HepG2 (cell line): ENCODE data around the gene GRIK1. TPM values are rescaled to one million over a fixed set of nuclear protein-coding genes. Genes with fewer than 3 reads are reported as not detected.

Experiments
- ATAC-seq: fragments of 200-7000 bp; cut with Tn5 transposase; 3 replicates; pipeline ENCODE4 v1.9.1; 2020; ENCODE audit warnings: mild to moderate bottlenecking, moderate library complexity
- BruUV-seq: library from RNA; stranded (reverse); fragments of 400-500 nt; replicated peaks from 2 replicates; lab custom pipeline; 2021; lab: Mats Ljungman, UMichigan
- CTCF ChIA-PET: fragments of 300-600 bp; formaldehyde crosslinking; extraction: SDS; loops from one replicate; lab custom pipeline; 2021; ENCODE audit warnings: low total read pairs, inconsistent platforms, low intra/inter-chr PET ratio; lab: Yijun Ruan, JAX
- POLR2A ChIA-PET: fragments of 350-600 bp; sonication (Branson Sonifier 250); formaldehyde crosslinking; loops from one replicate; lab custom pipeline; 2020; ENCODE audit warnings: antibody characterized with exemption, inconsistent platforms; lab: Yijun Ruan, JAX
- DNase-seq: peaks from one replicate; pipeline ENCODE4 v3.0.0-alpha.2; 2015; ENCODE audit warnings: low spot score
- FAIRE-seq: peaks from 3 replicates; lab custom pipeline; 2011; peaks lifted over from hg19 to GRCh38; lab: Jason Lieb, UNC
- H2AFZ ChIP-seq: one replicate; pipeline ENCODE4 v1.6.1; 2011; ENCODE audit warnings: low read length, inconsistent platforms
- H3K27ac ChIP-seq: fragments of 300-600 bp; 3 replicates; pipeline ENCODE4 v1.8.0; 2011; ENCODE audit warnings: mixed run types, mild to moderate bottlenecking, mixed read lengths, low read length, inconsistent platforms; ENCODE audit not compliant: insufficient read depth; ENCODE audit errors: extremely low read length
- H3K27me3 ChIP-seq, 2 experiments: fragments of 200-600 bp in 1 of 2; 2 replicates in 1 of 2; 3 replicates in 1 of 2; pipeline versions ENCODE4 v1.6.0 to v1.8.0; 2011; ENCODE audit warnings: low read length in 2 of 2, mild to moderate bottlenecking in 2 of 2, moderate library complexity in 2 of 2, inconsistent platforms in 1 of 2; ENCODE audit not compliant: insufficient read depth in 2 of 2, control insufficient read depth in 1 of 2
- H3K36me3 ChIP-seq, 2 experiments: fragments of 200-600 bp in 1 of 2; replicated peaks in 1 of 2; 2 replicates in 1 of 2; 3 replicates in 1 of 2; pipeline versions ENCODE4 v1.5.1 to v1.8.0; 2011; ENCODE audit warnings: low read length in 2 of 2, inconsistent platforms in 1 of 2; ENCODE audit not compliant: insufficient read depth in 2 of 2, control insufficient read depth in 1 of 2
- H3K4me1 ChIP-seq: 2 replicates; pipeline ENCODE4 v1.5.1; 2012; ENCODE audit warnings: low read length, inconsistent platforms; ENCODE audit not compliant: insufficient read depth
- H3K4me2 ChIP-seq: 2 replicates; pipeline ENCODE4 v1.6.0; 2011; ENCODE audit warnings: low read depth, low read length, inconsistent platforms
- H3K4me3 ChIP-seq, 3 experiments: fragments of 200-600 bp in 1 of 3; sonication (generic), shearing (Covaris generic) in 1 of 3; replicated peaks in 1 of 3; 2 replicates each; pipeline ENCODE4 v1.5.1; 2011 to 2016; ENCODE audit warnings: low read length in 3 of 3, inconsistent platforms in 2 of 3, low read depth in 2 of 3, mild to moderate bottlenecking in 2 of 3, control low read depth in 1 of 3, mixed read lengths in 1 of 3; ENCODE audit not compliant: insufficient read depth in 1 of 3
- H3K79me2 ChIP-seq: one replicate; pipeline ENCODE4 v1.6.1; 2011; ENCODE audit warnings: low read length, inconsistent platforms; ENCODE audit not compliant: insufficient read depth
- H3K9ac ChIP-seq: 2 replicates; pipeline ENCODE4 v1.6.0; 2011; ENCODE audit warnings: mild to moderate bottlenecking, low read depth, low read length, inconsistent platforms; ENCODE audit not compliant: insufficient read depth
- H3K9me3 ChIP-seq: 2 replicates; pipeline ENCODE4 v1.5.1; 2012; ENCODE audit warnings: mild to moderate bottlenecking, low read length
- H4K20me1 ChIP-seq: 2 replicates; pipeline ENCODE4 v1.6.0; 2011; ENCODE audit warnings: inconsistent platforms, mild to moderate bottlenecking, low read length, moderate library complexity; ENCODE audit not compliant: insufficient read depth
- DR1 ChIP-seq: sonication (generic); formaldehyde crosslinking; IDR thresholded peaks from 2 replicates; pipeline ENCODE4 v1.8.0; 2021; ENCODE audit warnings: mild to moderate bottlenecking, missing genetic modification reagents, inconsistent platforms
- FLYWCH1 ChIP-seq: sonication (generic); formaldehyde crosslinking; IDR thresholded peaks from 2 replicates; pipeline ENCODE4 v1.8.1; 2023; ENCODE audit warnings: mild to moderate bottlenecking, missing genetic modification reagents
- HOXA9 ChIP-seq: sonication (generic); formaldehyde crosslinking; IDR thresholded peaks from 2 replicates; pipeline ENCODE4 v1.8.1; 2022; ENCODE audit warnings: missing genetic modification reagents, mild to moderate bottlenecking, moderate library complexity, borderline replicate concordance
- KAT7 ChIP-seq: IDR thresholded peaks from 2 replicates; pipeline ENCODE4 v1.6.1; 2018; ENCODE audit warnings: borderline replicate concordance, missing compliant biosample characterization
- KDM3A ChIP-seq: IDR thresholded peaks from 2 replicates; pipeline ENCODE4 v1.6.1; 2018; ENCODE audit warnings: low read depth, missing compliant biosample characterization
- NFE2 ChIP-seq: sonication (generic); formaldehyde crosslinking; IDR thresholded peaks from 2 replicates; pipeline ENCODE4 v1.4.0; 2020; ENCODE audit warnings: missing genetic modification reagents
- NR1H2 ChIP-seq: sonication (generic); formaldehyde crosslinking; IDR thresholded peaks from 2 replicates; pipeline ENCODE4 v1.8.1; 2022; ENCODE audit warnings: low read depth, missing genetic modification reagents, borderline replicate concordance
- RFX1 ChIP-seq: fragments of 450-650 bp; IDR thresholded peaks from 2 replicates; pipeline ENCODE4 v1.6.1; 2017
- SALL1 ChIP-seq: sonication (generic); formaldehyde crosslinking; IDR thresholded peaks from 2 replicates; pipeline ENCODE4 v1.8.0; 2022; ENCODE audit warnings: mild to moderate bottlenecking, missing genetic modification reagents
- SRY ChIP-seq: sonication (generic); formaldehyde crosslinking; IDR thresholded peaks from 2 replicates; pipeline ENCODE4 v1.8.0; 2022; ENCODE audit warnings: mild to moderate bottlenecking, missing genetic modification reagents
- STAG1 ChIP-seq: sonication (generic); formaldehyde crosslinking; IDR thresholded peaks from 2 replicates; pipeline ENCODE4 v1.4.0; 2020; ENCODE audit warnings: missing genetic modification reagents
- THYN1 ChIP-seq: sonication (generic); formaldehyde crosslinking; IDR thresholded peaks from 2 replicates; pipeline ENCODE4 v1.8.1; 2023; ENCODE audit warnings: low read depth, mild to moderate bottlenecking, moderate library complexity, missing genetic modification reagents, borderline replicate concordance
- ZFP36L1 ChIP-seq: sonication (generic); formaldehyde crosslinking; IDR thresholded peaks from 2 replicates; pipeline ENCODE4 v1.8.0; 2022; ENCODE audit warnings: mild to moderate bottlenecking, missing genetic modification reagents, moderate library complexity
- ZNF124 ChIP-seq: sonication (generic); formaldehyde crosslinking; IDR thresholded peaks from 2 replicates; pipeline ENCODE4 v1.4.0; 2020; ENCODE audit warnings: missing genetic modification reagents
- ZNF24 ChIP-seq: fragments of 450-650 bp; IDR thresholded peaks from 2 replicates; pipeline ENCODE4 v1.6.1; 2017; ENCODE audit warnings: antibody characterized with exemption, mild to moderate bottlenecking
- ZNF652 ChIP-seq: IDR thresholded peaks from 2 replicates; pipeline ENCODE4 v1.6.1; 2016; ENCODE audit warnings: low read depth, borderline replicate concordance
- ZNF782 ChIP-seq: sonication (generic); formaldehyde crosslinking; IDR thresholded peaks from 2 replicates; pipeline ENCODE4 v1.4.0; 2020; ENCODE audit warnings: missing genetic modification reagents, mild to moderate bottlenecking, borderline replicate concordance
- in situ Hi-C: cut with HindIII; loops from 2 replicates; pipeline ENCODE4 v1.10.0; 2017; ENCODE audit warnings: low pct_unique_long_range_greater_than_20kb; ENCODE audit not compliant: extremely low pct_ligation_motif_present
- intact Hi-C: fragments of 100-400 bp; cut with micrococcal nuclease; formaldehyde crosslinking; loops from one replicate; pipeline ENCODE4 v1.10.0; 2022; ENCODE audit not compliant: unreplicated experiment
- polyA plus RNA-seq, 8 experiments: library from polyadenylated mRNA; depleted of rRNA in 3 of 8; stranded (reverse) in 7 of 8; unstranded in 1 of 8; fragments of >200 nt; fragmentation: Illumina TruSeq in 4 of 8; extraction: Trizol in 4 of 8; gene quantifications; 2 replicates each; pipeline versions ENCODE4 v1.2.1 to v1.2.3, GENCODE V29; 2011 to 2016; ENCODE audit warnings: low read depth in 4 of 8, missing spikeins in 1 of 8, mixed read lengths in 1 of 8; ENCODE audit not compliant: insufficient read depth in 1 of 8
- total RNA-seq, 5 experiments: library from RNA; depleted of rRNA; stranded (reverse); fragments of >200 nt; fragmentation: Illumina TruSeq; extraction: Trizol; gene quantifications; 2 replicates each; pipeline ENCODE4 v1.2.3, GENCODE V29; 2016; ENCODE audit warnings: low read depth in 1 of 5
- TF ChIP-seq, protein P1 (sequence below): sonication (generic); formaldehyde crosslinking; IDR thresholded peaks from 2 replicates; pipeline ENCODE4 v1.9.0; 2021; ENCODE audit warnings: missing genetic modification reagents, mild to moderate bottlenecking, borderline replicate concordance
- TF ChIP-seq, protein P2 (sequence below): sonication (generic); formaldehyde crosslinking; IDR thresholded peaks from 2 replicates; pipeline ENCODE4 v1.4.0; 2020; ENCODE audit warnings: missing genetic modification reagents, borderline replicate concordance
- TF ChIP-seq, protein P3 (sequence below): sonication (generic); formaldehyde crosslinking; conservative IDR thresholded peaks from 2 replicates; pipeline ENCODE4 v1.8.0; 2022; ENCODE audit warnings: missing genetic modification reagents

The GRIK1 gene
- total and polyA plus RNA-seq, 2 of the 13 experiments (the other 11 are each of a cell fraction or from before 2014, with no cell fraction given) = not detected

DNA sequence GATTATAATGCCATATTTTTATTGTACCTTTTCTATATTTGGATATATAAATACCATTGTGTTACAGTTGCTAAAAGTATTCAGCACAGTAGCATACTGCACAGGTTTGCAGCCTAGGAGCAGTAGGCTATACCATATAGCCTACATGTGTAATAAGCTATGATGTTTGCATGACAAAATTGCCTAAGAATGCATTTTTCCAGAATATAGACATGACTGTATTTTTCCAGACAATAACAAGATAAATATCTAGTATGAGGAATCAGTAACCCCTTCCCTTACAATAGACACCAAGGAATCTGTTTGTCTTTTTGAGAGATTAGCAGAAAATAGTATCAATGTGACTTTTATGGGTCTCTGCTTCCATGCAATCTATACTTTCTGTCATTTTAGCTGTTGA lies 228.6 kb downstream of the GRIK1 start:
- H2AFZ ChIP-seq = no peak overlapping the region
- H3K79me2 ChIP-seq = no peaks in the 10 kb centered on the region
- TF ChIP-seq, protein P1, sequence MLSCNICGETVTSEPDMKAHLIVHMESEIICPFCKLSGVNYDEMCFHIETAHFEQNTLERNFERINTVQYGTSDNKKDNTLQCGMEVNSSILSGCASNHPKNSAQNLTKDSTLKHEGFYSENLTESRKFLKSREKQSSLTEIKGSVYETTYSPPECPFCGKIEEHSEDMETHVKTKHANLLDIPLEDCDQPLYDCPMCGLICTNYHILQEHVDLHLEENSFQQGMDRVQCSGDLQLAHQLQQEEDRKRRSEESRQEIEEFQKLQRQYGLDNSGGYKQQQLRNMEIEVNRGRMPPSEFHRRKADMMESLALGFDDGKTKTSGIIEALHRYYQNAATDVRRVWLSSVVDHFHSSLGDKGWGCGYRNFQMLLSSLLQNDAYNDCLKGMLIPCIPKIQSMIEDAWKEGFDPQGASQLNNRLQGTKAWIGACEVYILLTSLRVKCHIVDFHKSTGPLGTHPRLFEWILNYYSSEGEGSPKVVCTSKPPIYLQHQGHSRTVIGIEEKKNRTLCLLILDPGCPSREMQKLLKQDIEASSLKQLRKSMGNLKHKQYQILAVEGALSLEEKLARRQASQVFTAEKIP = no peak
- TF ChIP-seq ZNF782 (CRISPR knock-in tag) = no peak
- no peak for TF ChIP-seq KDM3A (CRISPR knock-in tag)
- TF ChIP-seq KAT7 (CRISPR knock-in tag) = no peak
- no peak for TF ChIP-seq ZFP36L1
- TF ChIP-seq, protein P2, sequence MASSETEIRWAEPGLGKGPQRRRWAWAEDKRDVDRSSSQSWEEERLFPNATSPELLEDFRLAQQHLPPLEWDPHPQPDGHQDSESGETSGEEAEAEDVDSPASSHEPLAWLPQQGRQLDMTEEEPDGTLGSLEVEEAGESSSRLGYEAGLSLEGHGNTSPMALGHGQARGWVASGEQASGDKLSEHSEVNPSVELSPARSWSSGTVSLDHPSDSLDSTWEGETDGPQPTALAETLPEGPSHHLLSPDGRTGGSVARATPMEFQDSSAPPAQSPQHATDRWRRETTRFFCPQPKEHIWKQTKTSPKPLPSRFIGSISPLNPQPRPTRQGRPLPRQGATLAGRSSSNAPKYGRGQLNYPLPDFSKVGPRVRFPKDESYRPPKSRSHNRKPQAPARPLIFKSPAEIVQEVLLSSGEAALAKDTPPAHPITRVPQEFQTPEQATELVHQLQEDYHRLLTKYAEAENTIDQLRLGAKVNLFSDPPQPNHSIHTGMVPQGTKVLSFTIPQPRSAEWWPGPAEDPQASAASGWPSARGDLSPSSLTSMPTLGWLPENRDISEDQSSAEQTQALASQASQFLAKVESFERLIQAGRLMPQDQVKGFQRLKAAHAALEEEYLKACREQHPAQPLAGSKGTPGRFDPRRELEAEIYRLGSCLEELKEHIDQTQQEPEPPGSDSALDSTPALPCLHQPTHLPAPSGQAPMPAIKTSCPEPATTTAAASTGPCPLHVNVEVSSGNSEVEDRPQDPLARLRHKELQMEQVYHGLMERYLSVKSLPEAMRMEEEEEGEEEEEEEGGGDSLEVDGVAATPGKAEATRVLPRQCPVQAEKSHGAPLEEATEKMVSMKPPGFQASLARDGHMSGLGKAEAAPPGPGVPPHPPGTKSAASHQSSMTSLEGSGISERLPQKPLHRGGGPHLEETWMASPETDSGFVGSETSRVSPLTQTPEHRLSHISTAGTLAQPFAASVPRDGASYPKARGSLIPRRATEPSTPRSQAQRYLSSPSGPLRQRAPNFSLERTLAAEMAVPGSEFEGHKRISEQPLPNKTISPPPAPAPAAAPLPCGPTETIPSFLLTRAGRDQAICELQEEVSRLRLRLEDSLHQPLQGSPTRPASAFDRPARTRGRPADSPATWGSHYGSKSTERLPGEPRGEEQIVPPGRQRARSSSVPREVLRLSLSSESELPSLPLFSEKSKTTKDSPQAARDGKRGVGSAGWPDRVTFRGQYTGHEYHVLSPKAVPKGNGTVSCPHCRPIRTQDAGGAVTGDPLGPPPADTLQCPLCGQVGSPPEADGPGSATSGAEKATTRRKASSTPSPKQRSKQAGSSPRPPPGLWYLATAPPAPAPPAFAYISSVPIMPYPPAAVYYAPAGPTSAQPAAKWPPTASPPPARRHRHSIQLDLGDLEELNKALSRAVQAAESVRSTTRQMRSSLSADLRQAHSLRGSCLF (CRISPR knock-in tag) = no peak
- TF ChIP-seq NFE2 (CRISPR knock-in tag) = no peak
- no peak for TF ChIP-seq ZNF24
- TF ChIP-seq ZNF124 = no peak
- no peak for TF ChIP-seq SRY (CRISPR knock-in tag)
- TF ChIP-seq NR1H2 (CRISPR knock-in tag) = no peak
- no peak for TF ChIP-seq STAG1 (CRISPR knock-in tag)
- no peak for TF ChIP-seq ZNF652 (CRISPR knock-in tag)
- no peak for TF ChIP-seq DR1
- no peak for TF ChIP-seq SALL1 (CRISPR knock-in tag)
- no peak for TF ChIP-seq FLYWCH1
- TF ChIP-seq HOXA9 (CRISPR knock-in tag) = no peak
- no peak for TF ChIP-seq RFX1
- TF ChIP-seq, protein P3, sequence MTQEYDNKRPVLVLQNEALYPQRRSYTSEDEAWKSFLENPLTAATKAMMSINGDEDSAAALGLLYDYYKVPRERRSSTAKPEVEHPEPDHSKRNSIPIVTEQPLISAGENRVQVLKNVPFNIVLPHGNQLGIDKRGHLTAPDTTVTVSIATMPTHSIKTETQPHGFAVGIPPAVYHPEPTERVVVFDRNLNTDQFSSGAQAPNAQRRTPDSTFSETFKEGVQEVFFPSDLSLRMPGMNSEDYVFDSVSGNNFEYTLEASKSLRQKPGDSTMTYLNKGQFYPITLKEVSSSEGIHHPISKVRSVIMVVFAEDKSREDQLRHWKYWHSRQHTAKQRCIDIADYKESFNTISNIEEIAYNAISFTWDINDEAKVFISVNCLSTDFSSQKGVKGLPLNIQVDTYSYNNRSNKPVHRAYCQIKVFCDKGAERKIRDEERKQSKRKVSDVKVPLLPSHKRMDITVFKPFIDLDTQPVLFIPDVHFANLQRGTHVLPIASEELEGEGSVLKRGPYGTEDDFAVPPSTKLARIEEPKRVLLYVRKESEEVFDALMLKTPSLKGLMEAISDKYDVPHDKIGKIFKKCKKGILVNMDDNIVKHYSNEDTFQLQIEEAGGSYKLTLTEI (CRISPR knock-in tag) = no peak
- no peak for TF ChIP-seq THYN1 (CRISPR knock-in tag)
- in situ Hi-C loops = no loop called here
- ChIA-PET CTCF (no interaction called here), POLR2A (no interaction called here)
- H3K27me3 ChIP-seq = no peaks in the 10 kb centered on the region
- BruUV-seq = no TSS peak
- H3K36me3 ChIP-seq = no peaks in the 10 kb centered on the region
- peaks cover 3% of the 10 kb centered on the region; the same call in 1 of the 2 replicates for H3K9me3 ChIP-seq
- no peak overlapping the region for H3K4me3 ChIP-seq
- no peaks in the 10 kb centered on the region for H4K20me1 ChIP-seq
- H3K4me1 ChIP-seq = no peaks in the 10 kb centered on the region
- intact Hi-C loops = no loop called here
- H3K4me2 ChIP-seq = no peak overlapping the region
- no peak for ATAC-seq
- DNase-seq = no peak
- H3K27ac ChIP-seq = no peak overlapping the region
- FAIRE-seq = no peak
- no peak overlapping the region for H3K9ac ChIP-seq
